NCI-H526 (cell line): ENCODE results near the gene UQCC3.
"Not testable (repeated sequence)": the region's sequence is repeated elsewhere in the genome, so short reads cannot be mapped to it uniquely, and the experiment has no call there.

ENCODE experiments used
- DNase-seq, 2 experiments: peaks; one replicate each; lab custom pipeline; 2025; lab: John Stamatoyannopoulos, UW

The UQCC3 gene

GRCh38 chr11:62671608-62672389 is at the start of gene UQCC3, which contains the start of gene LBHD1:
TSS of gene UQCC3 (plus strand) at chr11:62671673. CDS start at chr11:62671746, 73 bp downstream.
TSS of gene LBHD1 (minus strand) at chr11:62672267. CDS start at chr11:62670031, 2,236 bp downstream.
- DNase-seq = peak; percentile 90 to 98

GRCh38 chr11:62622476-62623089 is 48.9 kb upstream of the UQCC3 start:
- DNase-seq = no peak

DNA sequence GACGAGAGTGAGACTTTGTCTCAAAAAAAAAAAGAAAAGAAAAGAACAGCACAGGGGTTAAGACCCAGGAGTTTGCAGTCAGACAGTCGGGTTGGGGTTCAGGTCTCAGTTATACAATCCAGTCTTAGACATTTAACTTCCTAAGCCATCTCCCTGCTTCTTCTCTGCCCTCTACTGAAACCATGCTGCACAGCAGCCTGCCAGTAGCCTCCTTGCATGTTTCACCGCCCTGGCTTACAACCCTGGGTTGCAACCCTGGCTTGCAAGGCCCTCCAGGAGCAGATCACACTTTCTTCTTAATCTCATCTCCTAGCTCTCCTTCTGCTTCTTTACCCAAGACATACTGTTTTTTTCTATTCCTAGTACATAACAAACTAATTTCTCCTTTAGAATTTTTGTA is 43.8 kb upstream of the UQCC3 start:
- no peak for DNase-seq

DNA sequence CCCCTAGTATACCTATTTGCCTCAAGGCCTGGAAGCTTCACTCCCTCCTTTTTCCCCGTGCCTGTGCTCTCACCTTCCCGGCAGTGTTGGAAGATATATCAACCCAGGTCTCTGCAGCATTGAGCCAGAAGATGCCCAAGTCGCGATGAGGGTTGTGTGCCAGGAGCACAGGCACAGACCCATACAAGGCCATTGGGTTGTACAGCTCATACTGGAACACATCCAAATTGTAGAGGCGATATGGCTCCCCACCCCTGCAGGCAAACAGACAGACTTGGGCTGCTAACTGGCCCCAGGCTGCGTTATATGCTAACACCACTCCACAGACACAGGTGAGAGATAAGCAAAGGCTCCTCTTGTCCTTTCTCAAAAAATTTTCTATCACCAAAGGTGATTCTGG is 39.0 kb upstream of the UQCC3 start:
- DNase-seq = no peak

GRCh38 chr11:62644220-62644619 is 27.3 kb upstream of the UQCC3 start:
- DNase-seq = no peak

- no peak for DNase-seq
These were observed 25.9 kb upstream of the UQCC3 start for GRCh38 chr11:62645671-62645945.

- peak; percentile 97 to 100 for DNase-seq
These were observed 25.3 kb upstream of the UQCC3 start, which contains the start of gene GANAB for GRCh38 chr11:62645946-62646824. TSS of gene GANAB (minus strand) at chr11:62646613. CDS start at chr11:62646599, 14 bp downstream.

- DNase-seq = no peak
These were observed 24.5 kb upstream of the UQCC3 start for GRCh38 chr11:62646825-62647608.

DNA sequence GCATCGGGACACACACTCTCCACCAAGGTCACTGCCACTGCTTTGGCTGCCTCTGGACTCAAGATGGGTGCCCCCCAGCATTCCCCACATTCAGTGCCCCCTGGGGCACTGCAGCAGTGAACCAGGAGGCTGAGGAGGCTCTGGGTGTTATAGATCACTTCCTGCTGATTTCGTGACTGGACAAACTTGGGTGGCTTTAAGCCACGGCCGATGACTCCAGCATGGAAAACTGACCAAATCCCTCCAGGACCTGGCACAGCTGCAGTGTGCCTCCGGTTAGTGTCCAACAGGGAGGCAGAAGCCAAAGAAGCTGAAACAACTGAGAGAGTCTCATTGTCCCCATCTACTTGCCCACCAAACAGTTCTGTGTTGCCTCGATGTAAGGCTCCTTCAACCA is 23.9 kb upstream of the UQCC3 start:
- no peak for DNase-seq

GRCh38 chr11:62648185-62648966 is 23.1 kb upstream of the UQCC3 start:
- DNase-seq = no peak

DNA sequence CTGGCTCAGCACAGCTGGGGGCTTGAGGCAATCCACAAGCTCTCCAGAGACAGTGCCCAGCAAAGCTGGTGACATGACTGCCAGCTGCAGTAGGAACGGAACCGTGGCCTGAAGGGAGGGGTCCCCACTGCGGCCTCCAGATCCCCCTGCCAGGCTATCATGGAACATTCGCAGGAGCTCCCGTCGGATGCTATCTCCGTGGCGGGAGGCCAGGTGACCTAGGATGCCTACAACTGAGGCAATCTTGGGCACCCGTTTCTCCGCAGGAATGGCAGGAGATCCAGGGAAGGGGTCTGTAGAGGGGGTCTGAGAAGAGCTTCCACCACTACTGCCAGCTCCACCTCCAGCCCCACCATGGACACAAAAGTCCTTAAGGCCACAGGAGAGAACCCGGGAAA is 22.5 kb upstream of the UQCC3 start:
- no peak for DNase-seq

DNA sequence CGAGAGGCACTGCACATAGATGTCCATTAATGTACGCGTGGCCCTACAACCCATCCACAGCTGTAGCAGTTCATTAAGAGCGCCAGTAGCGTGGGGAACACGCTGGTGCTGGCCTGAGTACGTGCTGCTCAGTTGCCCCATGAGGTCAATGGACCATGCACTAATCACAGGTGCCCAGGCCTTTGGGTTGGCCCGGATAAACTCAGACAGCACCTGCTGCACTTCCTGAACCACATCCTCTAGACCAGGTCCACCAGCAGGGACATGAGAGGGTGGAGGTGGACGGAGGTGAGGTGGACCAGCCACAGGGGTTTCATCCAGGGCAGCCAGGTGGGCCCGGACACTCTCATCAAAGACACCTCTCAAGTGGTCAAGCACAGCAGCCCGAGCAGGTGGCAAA is 22.0 kb upstream of the UQCC3 start:
- DNase-seq = no peak

GRCh38 chr11:62650283-62650682 is 21.2 kb upstream of the UQCC3 start:
- DNase-seq = not testable (repeated sequence)

GRCh38 chr11:62652161-62653006 is 19.1 kb upstream of the UQCC3 start:
- no peak for DNase-seq

DNA sequence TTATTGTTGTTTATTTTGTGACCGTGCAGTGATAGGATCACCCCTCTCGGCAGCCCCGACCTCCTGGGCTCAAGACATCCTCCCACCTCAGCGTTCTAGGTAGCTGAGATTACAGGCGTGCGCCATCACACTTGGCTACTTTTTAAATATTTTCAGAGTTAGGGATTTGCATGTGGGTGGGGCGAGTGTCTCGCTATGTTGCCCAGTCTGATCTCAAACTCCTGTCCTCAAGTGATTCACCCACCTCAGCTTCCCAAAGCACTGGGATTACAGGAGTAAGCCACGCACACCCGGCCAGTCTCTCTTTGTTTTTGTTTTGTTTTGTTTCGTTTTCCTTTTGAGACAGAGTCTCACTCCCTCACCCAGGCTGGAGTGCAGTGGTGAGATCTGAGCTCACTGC is 17.2 kb upstream of the UQCC3 start:
- DNase-seq = no peak

DNA sequence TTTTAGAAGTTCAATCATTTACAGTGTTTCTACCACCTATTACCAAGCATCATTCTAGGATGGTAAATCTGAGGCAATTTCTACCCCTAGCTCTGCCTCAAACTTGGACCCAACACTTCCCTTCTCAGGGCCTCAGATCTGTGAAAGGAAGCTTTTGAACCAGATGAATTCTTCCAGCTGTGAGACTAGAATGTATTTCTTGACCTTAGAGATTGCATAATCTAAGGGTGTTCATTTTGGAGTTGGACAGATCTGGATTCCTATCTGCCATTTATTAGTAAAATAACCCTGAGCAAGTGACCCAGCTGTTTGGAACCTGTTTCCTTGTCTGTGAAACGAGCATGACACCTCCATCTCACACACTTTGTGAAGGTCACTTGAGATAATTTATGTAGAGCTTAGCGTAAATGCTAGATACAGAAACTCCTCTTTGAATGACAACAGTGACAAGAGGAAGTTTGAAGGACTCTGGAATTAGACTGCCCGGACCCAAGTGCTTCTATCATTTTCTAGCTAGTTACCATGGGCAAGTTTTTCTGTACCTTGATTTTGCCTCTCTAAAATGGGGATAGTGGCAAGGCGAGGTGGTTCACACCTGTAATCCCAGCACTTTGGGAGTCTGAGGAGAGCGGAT is 14.6 kb upstream of the UQCC3 start:
- DNase-seq = no peak

DNA sequence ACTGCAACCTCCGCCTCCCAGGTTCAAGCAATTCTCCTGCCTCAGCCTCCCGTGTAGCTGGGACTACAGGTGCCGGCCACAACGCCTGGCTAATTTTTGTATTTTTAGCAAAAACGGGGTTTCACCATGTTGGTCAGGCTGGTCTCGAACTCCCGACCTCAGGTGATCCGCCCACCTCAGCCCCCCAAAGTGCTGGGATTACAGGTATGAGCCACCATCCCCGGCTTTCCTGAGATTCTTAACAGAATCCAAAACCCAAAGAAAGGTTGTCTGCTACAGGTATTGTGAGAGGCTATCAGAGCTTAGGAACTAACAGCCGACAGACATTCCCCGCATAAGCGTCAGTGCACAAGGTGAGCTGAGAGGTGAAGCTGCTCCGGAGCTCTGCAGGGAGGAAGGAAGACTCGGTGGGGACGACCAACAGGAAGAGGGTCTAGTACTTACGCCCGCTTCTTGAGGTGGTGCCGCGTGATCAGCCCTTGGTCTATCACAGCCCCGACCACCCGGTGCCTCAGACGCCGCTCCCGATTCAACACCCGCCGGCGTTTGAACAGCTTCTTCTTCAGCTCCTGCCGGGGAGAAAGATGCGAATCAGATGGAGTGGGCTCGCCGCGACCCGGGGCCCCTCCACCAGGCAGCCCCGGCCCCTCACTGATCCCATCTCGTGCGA is 6.9 kb upstream of the UQCC3 start:
- DNase-seq = peak; percentile 69 to 85

- peak; percentile 82 to 98 for DNase-seq
These were observed 6.3 kb upstream of the UQCC3 start, which contains the start of the genes C11orf98 and CSKMT for GRCh38 chr11:62665075-62665598. TSS of gene C11orf98 (minus strand) at chr11:62665210. CDS start at chr11:62665169, 41 bp downstream. TSS of gene CSKMT (plus strand) at chr11:62665312. CDS start at chr11:62665880, 568 bp downstream.
